8988T (cell line): Measurements from ENCODE around the gene MAMDC4.
"Not testable (repeated sequence)": the region's sequence is repeated elsewhere in the genome, so short reads cannot be mapped to it uniquely, and the experiment has no call there.

Source experiments
- DNase-seq: peaks from one replicate; pipeline ENCODE4 v3.0.0; 2011

The MAMDC4 gene

DNA sequence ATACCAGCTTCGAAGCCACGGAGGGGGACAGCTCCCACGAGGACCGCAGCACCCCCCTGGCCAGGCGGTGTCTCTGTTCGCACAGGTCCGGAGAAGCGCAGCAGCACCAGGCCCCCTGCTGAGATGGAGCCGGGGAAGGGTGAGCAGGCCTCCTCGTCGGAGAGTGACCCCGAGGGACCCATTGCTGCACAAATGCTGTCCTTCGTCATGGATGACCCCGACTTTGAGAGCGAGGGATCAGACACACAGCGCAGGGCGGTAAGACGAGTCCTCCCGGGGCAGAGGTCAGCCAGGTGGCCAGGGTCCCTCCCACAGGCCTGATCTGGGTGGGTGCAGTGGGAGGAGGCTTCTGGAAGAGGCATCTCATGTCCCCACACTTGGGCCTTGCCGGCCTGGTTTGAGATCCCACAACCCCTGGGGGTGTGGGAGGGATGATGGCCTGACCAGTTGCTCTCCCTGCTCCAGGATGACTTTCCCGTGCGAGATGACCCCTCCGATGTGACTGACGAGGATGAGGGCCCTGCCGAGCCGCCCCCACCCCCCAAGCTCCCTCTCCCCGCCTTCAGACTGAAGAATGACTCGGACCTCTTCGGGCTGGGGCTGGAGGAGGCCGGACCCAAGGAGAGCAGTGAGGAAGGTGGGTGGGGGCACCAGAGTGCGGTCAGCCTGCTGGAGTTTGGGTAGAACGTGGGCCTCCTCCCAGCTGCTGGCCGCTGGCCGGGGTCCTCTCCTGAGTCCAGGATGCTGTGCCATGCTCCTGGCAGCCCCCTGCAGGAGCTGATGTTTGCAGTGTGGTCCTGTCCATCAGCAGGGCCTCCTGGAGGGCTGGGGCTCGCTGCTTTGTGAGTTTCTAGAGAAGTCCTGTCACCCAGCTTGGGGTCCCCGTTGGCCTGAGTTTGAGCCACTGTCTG lies 12.7 kb upstream of the MAMDC4 start:
- no peak for DNase-seq

- no peak for DNase-seq
Observed at GRCh38 chr9:136840140-136840876, 11.8 kb upstream of the MAMDC4 start.

- no peak for DNase-seq
Observed at GRCh38 chr9:136840877-136841645, 11.1 kb upstream of the MAMDC4 start.

DNA sequence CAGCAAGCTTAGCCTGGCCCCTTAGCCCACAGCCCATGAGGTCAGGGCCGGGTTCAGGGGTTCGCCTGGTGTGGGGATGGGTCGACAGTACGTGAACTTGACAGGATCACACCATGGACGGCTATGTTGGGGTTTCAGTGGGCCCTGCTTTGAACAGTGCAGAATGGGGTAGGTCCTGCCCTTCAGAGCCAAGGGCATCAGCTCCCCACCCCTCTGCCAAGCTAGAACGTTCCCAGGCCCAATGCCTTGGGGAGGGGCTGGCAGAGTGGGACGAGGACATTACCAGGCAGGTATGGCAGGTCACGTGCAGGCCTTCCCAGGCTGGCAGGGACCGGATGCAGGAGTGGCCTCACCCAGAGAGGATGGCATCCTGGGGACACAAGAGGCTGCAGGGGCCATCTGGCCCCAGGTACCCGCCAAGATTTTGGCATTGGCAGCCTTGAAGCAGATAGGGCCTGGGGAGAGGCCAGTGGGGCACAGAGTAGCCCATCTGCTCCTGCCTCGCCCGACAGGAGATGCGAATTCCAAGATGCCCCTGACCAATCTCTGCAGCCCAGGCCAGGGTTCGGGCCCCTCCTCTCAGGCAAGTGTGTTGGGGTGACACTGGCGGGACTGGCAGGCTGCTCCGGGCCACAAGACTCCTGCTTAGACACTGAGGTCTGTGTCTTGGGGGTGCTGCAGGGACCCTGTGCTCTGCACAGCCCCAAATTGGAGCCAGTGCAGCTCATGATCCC lies 10.3 kb upstream of the MAMDC4 start:
- not testable (repeated sequence) for DNase-seq

GRCh38 chr9:136842380-136842948 lies 9.7 kb upstream of the MAMDC4 start, which contains the start of gene AJM1:
TSS of gene AJM1 (plus strand) at chr9:136842478. CDS start at chr9:136844415, 1,937 bp downstream.
- peak; percentile 96 for DNase-seq

GRCh38 chr9:136843159-136843800 lies 8.9 kb upstream of the MAMDC4 start:
- DNase-seq = not testable (repeated sequence)

- DNase-seq = not testable (repeated sequence)
Observed at GRCh38 chr9:136843801-136844740, 8.1 kb upstream of the MAMDC4 start.

- DNase-seq = no peak
Observed at GRCh38 chr9:136844761-136845464, 7.2 kb upstream of the MAMDC4 start.

DNA sequence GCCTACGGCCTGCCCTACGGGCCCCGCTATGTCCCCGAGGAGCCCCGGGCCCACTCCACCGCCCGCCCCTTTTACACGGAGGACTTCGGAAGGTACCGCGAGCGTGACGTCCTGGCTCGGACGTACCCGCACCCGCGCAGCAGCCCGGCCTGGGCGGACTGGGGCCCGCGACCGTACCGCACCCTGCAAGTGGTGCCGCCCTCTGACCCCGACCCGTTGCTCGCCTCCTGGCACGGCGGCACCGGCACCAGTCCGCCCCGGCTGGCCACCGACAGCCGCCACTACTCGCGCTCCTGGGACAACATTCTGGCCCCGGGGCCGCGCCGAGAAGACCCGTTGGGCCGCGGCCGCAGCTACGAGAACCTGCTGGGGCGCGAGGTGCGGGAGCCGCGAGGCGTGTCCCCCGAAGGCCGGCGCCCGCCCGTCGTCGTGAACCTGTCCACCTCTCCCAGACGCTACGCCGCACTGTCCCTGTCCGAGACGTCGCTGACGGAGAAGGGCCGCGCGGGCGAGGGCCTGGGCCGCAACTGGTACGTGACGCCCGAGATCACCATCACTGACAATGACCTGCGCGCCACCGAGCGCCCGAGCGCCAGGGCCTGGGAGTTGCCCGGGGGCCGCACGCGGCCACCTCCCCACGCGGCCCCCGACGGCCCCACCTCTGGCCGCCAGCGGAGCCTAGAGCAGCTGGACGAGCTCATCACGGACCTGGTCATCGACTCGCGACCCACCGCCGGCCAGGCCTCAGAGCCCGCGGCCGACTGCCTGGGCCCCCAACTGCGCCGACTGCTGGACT lies 6.5 kb upstream of the MAMDC4 start:
- no peak for DNase-seq

DNA sequence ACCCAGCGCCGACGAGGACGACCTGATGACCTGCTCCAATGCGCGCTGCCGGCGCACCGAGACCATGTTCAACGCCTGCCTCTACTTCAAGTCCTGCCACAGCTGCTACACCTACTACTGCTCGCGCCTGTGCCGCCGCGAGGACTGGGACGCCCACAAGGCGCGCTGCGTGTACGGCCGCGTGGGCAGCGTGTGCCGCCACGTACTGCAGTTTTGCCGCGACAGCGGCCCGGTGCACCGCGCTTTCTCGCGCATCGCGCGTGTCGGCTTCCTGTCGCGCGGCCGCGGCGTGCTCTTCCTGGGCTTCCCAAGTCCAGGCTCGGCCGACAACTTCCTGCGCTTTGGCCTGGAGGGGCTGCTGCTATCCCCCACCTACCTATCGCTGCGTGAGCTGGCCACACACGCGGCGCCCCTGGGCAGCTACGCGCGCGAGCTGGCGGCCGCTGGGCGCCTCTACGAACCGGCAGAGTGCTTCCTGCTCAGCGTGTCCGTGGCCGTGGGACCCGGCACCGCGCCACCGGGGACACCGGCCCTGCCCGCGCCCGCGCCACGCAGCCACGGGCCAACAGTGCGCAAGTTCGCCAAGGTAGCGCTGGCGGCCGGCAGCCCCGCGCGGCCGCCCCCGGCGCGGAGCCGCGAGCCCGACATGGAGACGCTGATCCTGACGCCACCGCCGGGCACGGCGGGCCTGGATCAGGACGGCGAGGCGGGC lies 5.6 kb upstream of the MAMDC4 start:
- no peak for DNase-seq

DNA sequence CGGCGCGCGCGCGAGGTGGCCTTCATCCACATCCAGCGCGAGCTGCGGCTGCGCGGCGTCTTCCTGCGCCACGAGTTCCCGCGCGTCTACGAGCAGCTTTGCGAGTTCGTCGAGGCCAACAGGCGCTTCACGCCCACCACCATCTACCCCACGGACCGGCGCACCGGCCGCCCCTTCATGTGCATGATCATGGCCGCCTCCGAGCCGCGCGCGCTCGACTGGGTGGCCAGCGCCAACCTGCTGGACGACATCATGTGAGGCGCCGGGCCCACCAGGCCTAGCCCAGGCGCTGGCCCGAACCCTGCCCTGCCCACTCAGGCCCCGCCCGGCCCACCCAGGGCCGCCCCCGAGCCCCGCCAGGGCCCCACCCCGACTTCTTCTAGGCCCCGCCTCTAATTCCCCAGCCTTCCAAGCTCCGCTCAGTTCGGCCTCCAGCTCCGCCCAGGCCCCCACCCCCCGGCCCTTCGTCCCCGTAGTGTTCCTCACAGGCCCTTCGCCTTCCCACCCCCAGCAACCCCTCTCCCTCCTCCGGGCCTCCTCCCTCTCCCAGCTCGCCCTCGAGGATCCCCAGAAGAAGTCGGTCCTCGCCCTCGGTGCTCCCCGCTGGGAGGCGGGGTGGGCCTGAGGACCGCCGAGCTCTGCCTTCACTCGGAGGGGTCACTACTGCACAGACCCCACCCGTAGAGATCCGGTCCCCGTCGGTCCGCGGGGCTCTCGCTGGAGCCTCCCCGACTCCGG lies 4.9 kb upstream of the MAMDC4 start:
- peak; percentile 92 for DNase-seq

- DNase-seq = peak; percentile 92
Observed at GRCh38 chr9:136847826-136848392, 4.2 kb upstream of the MAMDC4 start.

DNA sequence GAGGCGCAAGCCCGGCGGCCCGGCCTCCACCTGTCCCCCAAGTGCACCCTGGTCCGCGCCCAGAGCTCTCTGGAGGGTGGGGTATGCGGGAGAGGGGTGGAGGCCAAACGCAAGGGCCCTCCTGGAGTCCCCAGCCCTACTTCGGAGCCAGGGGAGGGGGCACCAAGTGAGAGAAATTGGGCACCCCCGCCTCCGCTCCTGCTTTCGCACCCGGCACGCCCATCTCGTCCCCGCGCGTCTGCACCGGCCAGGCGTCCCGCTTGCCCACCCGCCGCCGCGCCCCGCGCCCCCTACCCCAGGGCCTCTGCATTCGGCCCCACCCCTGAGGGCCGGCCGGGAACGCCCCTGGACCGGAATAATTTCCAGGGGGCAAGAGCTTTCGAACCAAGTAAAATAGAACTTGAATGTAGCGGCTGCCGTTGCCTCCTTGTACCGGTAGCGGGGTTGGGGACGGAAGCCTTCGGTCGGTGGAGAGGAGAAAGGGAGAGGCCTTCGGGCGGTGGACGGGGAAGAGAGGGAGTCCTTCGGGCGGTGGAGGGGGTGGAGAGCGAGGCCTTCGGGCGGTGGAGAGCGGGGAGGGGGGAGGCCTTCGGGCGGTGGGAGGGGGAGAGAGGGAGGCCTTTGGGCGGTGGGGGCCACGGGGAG lies 3.6 kb upstream of the MAMDC4 start:
- DNase-seq = peak; percentile 94

- peak; percentile 100 for DNase-seq
Observed at GRCh38 chr9:136849038-136849959, 2.8 kb upstream of the MAMDC4 start, which contains the start of gene PHPT1. TSS of gene PHPT1 (plus strand) at chr9:136849409. CDS start at chr9:136849431, 22 bp downstream.
